Endodermal cell (in vitro differentiated cells): Measurements from ENCODE around the gene RCAN1. TPM values are rescaled to one million over a fixed set of nuclear protein-coding genes. Genes with fewer than 3 reads are reported as not detected.

ENCODE experiments used
- DNase-seq: peaks from one replicate; pipeline ENCODE4 v3.0.0-alpha.2; 2017
- H3K27ac ChIP-seq: 2 replicates; pipeline ENCODE4 v1.5.1; 2013; ENCODE audit warnings: mild to moderate bottlenecking, low read depth, low read length, moderate library complexity
- H3K27me3 ChIP-seq: 2 replicates; pipeline ENCODE4 v1.6.1; 2013; ENCODE audit warnings: mild to moderate bottlenecking, low read length, moderate library complexity; ENCODE audit not compliant: insufficient read depth, control insufficient read depth, poor library complexity, severe bottlenecking
- H3K36me3 ChIP-seq: 2 replicates; pipeline ENCODE4 v1.7.0; 2013; ENCODE audit warnings: mild to moderate bottlenecking, low read length, moderate library complexity; ENCODE audit not compliant: control insufficient read depth, insufficient read depth
- H3K4me1 ChIP-seq: one replicate; pipeline ENCODE4 v1.7.0; 2013; ENCODE audit warnings: low read length; ENCODE audit not compliant: control insufficient read depth, insufficient read depth
- H3K4me3 ChIP-seq: 2 replicates; pipeline ENCODE4 v1.5.1; 2013; ENCODE audit warnings: mild to moderate bottlenecking, low read length, moderate library complexity
- H3K9ac ChIP-seq: 2 replicates; pipeline ENCODE4 v1.6.1; 2013; ENCODE audit warnings: mild to moderate bottlenecking, low read length, moderate library complexity; ENCODE audit not compliant: poor library complexity, severe bottlenecking; ENCODE audit errors: extremely low read depth
- H3K9me3 ChIP-seq: 2 replicates; pipeline ENCODE4 v1.6.1; 2013; ENCODE audit warnings: mild to moderate bottlenecking, low read length, moderate library complexity; ENCODE audit not compliant: control insufficient read depth
- H3K27ac Mint-ChIP-seq: 2 replicates; pipeline ENCODE4 v1.8.0; 2020; ENCODE audit warnings: mixed read lengths
- H3K27me3 Mint-ChIP-seq: 2 replicates; pipeline ENCODE4 v1.8.0; 2021; ENCODE audit warnings: mild to moderate bottlenecking, mixed read lengths; ENCODE audit not compliant: insufficient read depth
- H3K36me3 Mint-ChIP-seq: 2 replicates; pipeline ENCODE4 v1.8.0; 2020; ENCODE audit warnings: low read depth, mixed read lengths
- H3K4me1 Mint-ChIP-seq: 2 replicates; pipeline ENCODE4 v1.8.0; 2020; ENCODE audit warnings: mixed read lengths
- H3K4me3 Mint-ChIP-seq: 2 replicates; pipeline ENCODE4 v1.8.0; 2020; ENCODE audit warnings: mild to moderate bottlenecking, moderate library complexity, mixed read lengths
- H3K9me3 Mint-ChIP-seq: 2 replicates; pipeline ENCODE4 v1.8.0; 2020; ENCODE audit warnings: mild to moderate bottlenecking, mixed read lengths
- WGBS, 2 experiments: methylation state at CpG; one replicate each; pipeline versions ENCODE4 v1.1.5 to v1.1.7; 2013; ENCODE audit warnings: missing lambda C conversion rate in 2 of 2, mixed read lengths in 1 of 2; ENCODE audit not compliant: insufficient coverage in 1 of 2, insufficient read length in 1 of 2; 5-methylcytosine and 5-hydroxymethylcytosine counted together
- total RNA-seq, 2 donors: library from RNA; stranded (reverse); fragmentation: NEBNext Ultra II Directional in 1 of 2; extraction: Animal tissue kit (Norgen Biotek cat#: 25700) in 1 of 2; gene quantifications; 2 replicates in 1 of 2; 3 replicates in 1 of 2; pipeline ENCODE4 v1.2.1, GENCODE V29; 2021
- TF ChIP-seq, protein P1 (sequence below): fragments of 200-600 bp; sonication (generic); conservative IDR thresholded peaks from 2 replicates; pipeline ENCODE4 v1.5.0; 2021; ENCODE audit warnings: antibody characterized with exemption, mild to moderate bottlenecking

The RCAN1 gene
- total RNA-seq, 2 donors from 2014 or later, result 6.1 to 6.7 TPM

GRCh38 chr21:34560021-34560420, 54.9 kb downstream of the RCAN1 start:
- Histone ChIP-seq H3K4me3 (no peak overlapping the region), H3K27ac (no peak overlapping the region), H3K4me1 (no peaks in the 10 kb centered on the region), H3K9ac (no peak overlapping the region), H3K27me3 (no peaks in the 10 kb centered on the region), H3K9me3 (peaks cover 3% of the 10 kb centered on the region), H3K36me3 (no peaks in the 10 kb centered on the region)
- Mint-ChIP-seq H3K36me3 (no peaks in the 10 kb centered on the region), H3K27ac (no peak overlapping the region), H3K27me3 (no peaks in the 10 kb centered on the region), H3K4me3 (no peak overlapping the region), H3K4me1 (no peaks in the 10 kb centered on the region), H3K9me3 (peaks cover 8% of the 10 kb centered on the region)
- TF ChIP-seq, protein P1, sequence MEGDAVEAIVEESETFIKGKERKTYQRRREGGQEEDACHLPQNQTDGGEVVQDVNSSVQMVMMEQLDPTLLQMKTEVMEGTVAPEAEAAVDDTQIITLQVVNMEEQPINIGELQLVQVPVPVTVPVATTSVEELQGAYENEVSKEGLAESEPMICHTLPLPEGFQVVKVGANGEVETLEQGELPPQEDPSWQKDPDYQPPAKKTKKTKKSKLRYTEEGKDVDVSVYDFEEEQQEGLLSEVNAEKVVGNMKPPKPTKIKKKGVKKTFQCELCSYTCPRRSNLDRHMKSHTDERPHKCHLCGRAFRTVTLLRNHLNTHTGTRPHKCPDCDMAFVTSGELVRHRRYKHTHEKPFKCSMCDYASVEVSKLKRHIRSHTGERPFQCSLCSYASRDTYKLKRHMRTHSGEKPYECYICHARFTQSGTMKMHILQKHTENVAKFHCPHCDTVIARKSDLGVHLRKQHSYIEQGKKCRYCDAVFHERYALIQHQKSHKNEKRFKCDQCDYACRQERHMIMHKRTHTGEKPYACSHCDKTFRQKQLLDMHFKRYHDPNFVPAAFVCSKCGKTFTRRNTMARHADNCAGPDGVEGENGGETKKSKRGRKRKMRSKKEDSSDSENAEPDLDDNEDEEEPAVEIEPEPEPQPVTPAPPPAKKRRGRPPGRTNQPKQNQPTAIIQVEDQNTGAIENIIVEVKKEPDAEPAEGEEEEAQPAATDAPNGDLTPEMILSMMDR, result no peak
- 93 to 95% methylated on average over 4 to 5 of the region's 5 CpGs for WGBS, 2 experiments
- DNase-seq, result no peak

DNA sequence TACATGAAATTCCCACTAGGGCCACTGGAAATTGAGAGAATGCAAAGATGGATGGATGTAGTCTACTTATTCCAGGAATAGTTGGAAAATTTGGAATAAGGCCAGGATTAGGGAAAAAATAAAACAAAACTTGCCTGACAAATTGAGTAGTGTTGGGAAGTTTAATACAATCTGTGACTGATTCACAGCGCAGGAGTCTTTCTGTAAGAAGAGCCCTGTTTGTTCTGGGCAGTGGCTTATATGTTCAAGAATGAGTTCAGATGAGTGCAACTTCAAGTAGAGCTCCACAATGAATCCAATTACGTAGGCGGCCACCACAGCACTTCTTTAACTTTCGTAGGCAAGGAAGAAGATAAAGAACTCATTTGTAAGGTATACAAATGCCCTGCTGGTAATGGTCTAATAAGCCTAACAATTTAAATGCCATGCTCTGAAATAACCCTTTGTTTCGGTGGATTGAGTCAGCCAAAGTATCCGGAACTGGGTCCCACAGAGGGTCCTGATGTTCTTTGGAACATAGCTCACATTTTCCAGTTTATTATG, 55.8 kb downstream of the RCAN1 start:
- Histone ChIP-seq H3K4me3 (no peak overlapping the region), H3K4me1 (no peaks in the 10 kb centered on the region), H3K27me3 (no peaks in the 10 kb centered on the region), H3K27ac (no peak overlapping the region), H3K9ac (no peak overlapping the region), H3K9me3 (peaks cover 11% of the 10 kb centered on the region), H3K36me3 (no peaks in the 10 kb centered on the region)
- Mint-ChIP-seq H3K27ac (no peak overlapping the region), H3K9me3 (peaks cover 17% of the 10 kb centered on the region), H3K4me1 (no peaks in the 10 kb centered on the region), H3K36me3 (peaks cover 8% of the 10 kb centered on the region), H3K27me3 (no peaks in the 10 kb centered on the region), H3K4me3 (no peak overlapping the region)
- no peak for DNase-seq
- TF ChIP-seq, protein P1, result no peak
- 86% methylated on average over 6 of the region's 6 CpGs for WGBS, 2 experiments

GRCh38 chr21:34558166-34558565, 56.7 kb downstream of the RCAN1 start:
- Mint-ChIP-seq H3K27ac (no peak overlapping the region), H3K36me3 (peaks cover 8% of the 10 kb centered on the region), H3K27me3 (no peaks in the 10 kb centered on the region), H3K9me3 (peaks cover 19% of the 10 kb centered on the region), H3K4me3 (no peak overlapping the region), H3K4me1 (peaks cover 6% of the 10 kb centered on the region)
- Histone ChIP-seq H3K4me3 (no peak overlapping the region), H3K36me3 (no peaks in the 10 kb centered on the region), H3K27me3 (no peaks in the 10 kb centered on the region), H3K9ac (no peak overlapping the region), H3K9me3 (peaks cover 13% of the 10 kb centered on the region), H3K27ac (no peak overlapping the region), H3K4me1 (no peaks in the 10 kb centered on the region)
- 92 to 96% methylated on average over 4 to 5 of the region's 5 CpGs for WGBS, 2 experiments
- TF ChIP-seq, protein P1, result no peak
- no peak for DNase-seq
